H9 (cell line): ENCODE results near the gene UMAD1. TPM values are rescaled to one million over a fixed set of nuclear protein-coding genes. Genes with fewer than 3 reads are reported as not detected.

Experiments used
- DNase-seq: peaks from one replicate; pipeline ENCODE4 v3.0.0-alpha.2; 2017
- H2AFZ ChIP-seq: one replicate; pipeline ENCODE4 v1.6.1; 2013; ENCODE audit warnings: mild to moderate bottlenecking, low read length, control low read depth, moderate library complexity
- H2AK5ac ChIP-seq: 2 replicates; pipeline ENCODE4 v1.6.1; 2013; ENCODE audit warnings: low read length, control low read depth, mixed read lengths; ENCODE audit not compliant: insufficient read length
- H2BK120ac ChIP-seq: one replicate; pipeline ENCODE4 v1.6.1; 2013; ENCODE audit warnings: low read depth, mild to moderate bottlenecking, low read length, control low read depth, inconsistent platforms; ENCODE audit not compliant: poor library complexity, severe bottlenecking
- H2BK12ac ChIP-seq: 2 replicates; pipeline ENCODE4 v1.6.1; 2013; ENCODE audit warnings: low read length, control low read depth, mixed read lengths, low read depth; ENCODE audit not compliant: insufficient read length
- H2BK15ac ChIP-seq: 2 replicates; pipeline ENCODE4 v1.6.1; 2013; ENCODE audit warnings: low read depth, low read length, control low read depth
- H2BK20ac ChIP-seq: one replicate; pipeline ENCODE4 v1.6.1; 2013; ENCODE audit warnings: low read depth, mild to moderate bottlenecking, low read length, control low read depth, inconsistent platforms; ENCODE audit not compliant: poor library complexity, severe bottlenecking
- H2BK5ac ChIP-seq: 2 replicates; pipeline ENCODE4 v1.6.1; 2013; ENCODE audit warnings: low read length, control low read depth, mixed read lengths; ENCODE audit not compliant: insufficient read length
- H3K14ac ChIP-seq: 2 replicates; pipeline ENCODE4 v1.6.1; 2013; ENCODE audit warnings: low read length, control low read depth; ENCODE audit not compliant: insufficient read depth
- H3K18ac ChIP-seq: 2 replicates; pipeline ENCODE4 v1.6.1; 2013; ENCODE audit warnings: low read depth, mild to moderate bottlenecking, mixed read lengths, low read length, control low read depth; ENCODE audit not compliant: insufficient read length
- H3K23ac ChIP-seq: 2 replicates; pipeline ENCODE4 v1.6.1; 2013; ENCODE audit warnings: low read length, control low read depth, mixed read lengths, low read depth; ENCODE audit not compliant: insufficient read length
- H3K23me2 ChIP-seq: 2 replicates; pipeline ENCODE4 v1.6.1; 2013; ENCODE audit warnings: low read depth, mild to moderate bottlenecking, mixed read lengths, low read length, control low read depth; ENCODE audit not compliant: insufficient read length, poor library complexity, severe bottlenecking
- H3K27ac ChIP-seq: 2 replicates; pipeline ENCODE4 v1.5.1; 2013; ENCODE audit warnings: low read length, control low read depth, mixed read lengths, low read depth; ENCODE audit not compliant: insufficient read length
- H3K27me3 ChIP-seq: 2 replicates; pipeline ENCODE4 v1.6.1; 2013; ENCODE audit warnings: low read length, control low read depth, inconsistent platforms; ENCODE audit not compliant: insufficient read depth
- H3K4ac ChIP-seq: 2 replicates; pipeline ENCODE4 v1.6.1; 2013; ENCODE audit warnings: low read depth, mild to moderate bottlenecking, control low read depth, inconsistent platforms, low read length, moderate library complexity
- H3K4me1 ChIP-seq: 2 replicates; pipeline ENCODE4 v1.6.1; 2013; ENCODE audit warnings: low read length, control low read depth, inconsistent platforms; ENCODE audit not compliant: insufficient read depth
- H3K4me2 ChIP-seq: 2 replicates; pipeline ENCODE4 v1.6.1; 2013; ENCODE audit warnings: low read length, control low read depth, mixed read lengths; ENCODE audit not compliant: insufficient read length, insufficient read depth
- H3K56ac ChIP-seq: 2 replicates; pipeline ENCODE4 v1.6.1; 2013; ENCODE audit warnings: low read depth, mild to moderate bottlenecking, mixed read lengths, low read length, control low read depth; ENCODE audit not compliant: insufficient read length
- H3K79me1 ChIP-seq: 2 replicates; pipeline ENCODE4 v1.6.1; 2013; ENCODE audit warnings: low read depth, mild to moderate bottlenecking, moderate library complexity, low read length, control low read depth, inconsistent platforms; ENCODE audit not compliant: insufficient read depth, poor library complexity, severe bottlenecking
- H3K79me2 ChIP-seq: 2 replicates; pipeline ENCODE4 v1.6.1; 2013; ENCODE audit warnings: low read length, control low read depth, inconsistent platforms; ENCODE audit not compliant: insufficient read depth
- H3K9ac ChIP-seq: 2 replicates; pipeline ENCODE4 v1.6.1; 2013; ENCODE audit warnings: low read length, control low read depth, mixed read lengths; ENCODE audit not compliant: insufficient read length; ENCODE audit errors: extremely low read depth
- H3K9me3 ChIP-seq: one replicate; pipeline ENCODE4 v1.6.1; 2013; ENCODE audit warnings: low read depth, low read length, inconsistent platforms; ENCODE audit not compliant: control insufficient read depth
- H3T11ph ChIP-seq: one replicate; pipeline ENCODE4 v1.6.1; 2013; ENCODE audit warnings: mild to moderate bottlenecking, low read length, control low read depth, inconsistent platforms
- H4K20me1 ChIP-seq: one replicate; pipeline ENCODE4 v1.6.1; 2013; ENCODE audit not compliant: control insufficient read depth, insufficient read length, insufficient read depth
- H4K5ac ChIP-seq: 2 replicates; pipeline ENCODE4 v1.6.1; 2013; ENCODE audit warnings: low read depth, mild to moderate bottlenecking, mixed read lengths, low read length, control low read depth; ENCODE audit not compliant: insufficient read length
- H4K8ac ChIP-seq: replicated peaks from 2 replicates; pipeline ENCODE4 v1.6.1; 2013; ENCODE audit warnings: low read length, control low read depth, mixed read lengths, low read depth; ENCODE audit not compliant: insufficient read length
- H4K91ac ChIP-seq: 2 replicates; pipeline ENCODE4 v1.6.1; 2013; ENCODE audit warnings: low read depth, mild to moderate bottlenecking, moderate library complexity, mixed read lengths, low read length, control low read depth; ENCODE audit not compliant: insufficient read length
- H3K27ac Mint-ChIP-seq, 3 experiments: 2 replicates in 2 of 3; 3 replicates in 1 of 3; pipeline ENCODE4 v1.8.0; 2020 to 2021; ENCODE audit warnings: mixed read lengths in 3 of 3, mild to moderate bottlenecking in 1 of 3, moderate library complexity in 1 of 3
- H3K27me3 Mint-ChIP-seq: 2 replicates; pipeline ENCODE4 v1.8.0; 2021; ENCODE audit warnings: low read depth, mild to moderate bottlenecking, moderate library complexity, mixed read lengths
- H3K36me3 Mint-ChIP-seq, 3 experiments: 2 replicates in 2 of 3; 3 replicates in 1 of 3; pipeline ENCODE4 v1.8.0; 2020 to 2021; ENCODE audit warnings: low read depth in 3 of 3, mixed read lengths in 3 of 3; ENCODE audit not compliant: insufficient read depth in 1 of 3
- H3K4me1 Mint-ChIP-seq, 2 experiments: 2 replicates each; pipeline ENCODE4 v1.8.0; 2020; ENCODE audit warnings: mixed read lengths in 2 of 2
- H3K4me3 Mint-ChIP-seq, 2 experiments: 2 replicates in 1 of 2; 3 replicates in 1 of 2; pipeline ENCODE4 v1.8.0; 2020 to 2021; ENCODE audit warnings: mild to moderate bottlenecking in 2 of 2, mixed read lengths in 2 of 2, moderate library complexity in 1 of 2
- H3K9me3 Mint-ChIP-seq, 2 experiments: 2 replicates in 1 of 2; 3 replicates in 1 of 2; pipeline ENCODE4 v1.8.0; 2020; ENCODE audit warnings: mild to moderate bottlenecking in 2 of 2, mixed read lengths in 2 of 2, moderate library complexity in 1 of 2
- WGBS: extraction: QIAGEN DNeasy Blood & Tissue Kit; methylation state at CpG from one replicate; pipeline ENCODE4 v1.1.7; 2013; ENCODE audit warnings: missing lambda C conversion rate, low lambda C conversion rate, mixed read lengths; ENCODE audit not compliant: insufficient read length; ENCODE audit errors: extremely low coverage; 5-methylcytosine and 5-hydroxymethylcytosine counted together
- total RNA-seq: library from RNA; stranded (reverse); gene quantifications from 2 replicates; pipeline ENCODE4 v1.2.1, GENCODE V29; 2021
- TF ChIP-seq, protein P1 (sequence below): fragments of 200-600 bp; sonication (generic); conservative IDR thresholded peaks from 3 replicates; pipeline ENCODE4 v1.8.0; 2021; ENCODE audit warnings: antibody characterized with exemption, mild to moderate bottlenecking

Gene UMAD1
- total RNA-seq, 1 experiment from 2014 or later = 8.9 TPM

DNA sequence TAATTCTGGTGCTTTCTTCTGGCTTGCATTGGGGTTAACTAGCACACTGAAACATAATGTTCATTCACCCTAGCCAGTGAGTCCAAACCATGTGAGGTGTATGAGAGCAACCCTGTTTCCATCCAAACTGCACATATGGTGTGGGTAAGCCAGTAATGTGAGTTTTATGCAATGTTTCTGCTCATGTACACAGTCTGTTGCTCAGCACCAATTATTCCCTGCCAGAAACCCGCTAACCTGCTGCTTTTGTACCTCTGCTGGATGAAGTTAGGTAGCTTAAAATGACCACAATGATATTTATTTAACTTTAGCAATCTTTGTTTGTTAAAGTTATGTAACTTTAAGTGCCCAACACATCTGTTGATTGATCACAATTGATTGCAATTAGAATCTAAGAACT lies 171.6 kb downstream of the UMAD1 start:
- no peaks in the 10 kb centered on the region for H3K23me2 ChIP-seq
- no peaks in the 10 kb centered on the region for H3K79me1 ChIP-seq
- Mint-ChIP-seq H3K9me3 (no peaks in the 10 kb centered on the region), H3K4me1 (no peaks in the 10 kb centered on the region), H3K36me3 (no peaks in the 10 kb centered on the region), H3K4me3 (no peak overlapping the region), H3K27ac (no peak overlapping the region), H3K27me3 (no peaks in the 10 kb centered on the region)
- TF ChIP-seq, protein P1, sequence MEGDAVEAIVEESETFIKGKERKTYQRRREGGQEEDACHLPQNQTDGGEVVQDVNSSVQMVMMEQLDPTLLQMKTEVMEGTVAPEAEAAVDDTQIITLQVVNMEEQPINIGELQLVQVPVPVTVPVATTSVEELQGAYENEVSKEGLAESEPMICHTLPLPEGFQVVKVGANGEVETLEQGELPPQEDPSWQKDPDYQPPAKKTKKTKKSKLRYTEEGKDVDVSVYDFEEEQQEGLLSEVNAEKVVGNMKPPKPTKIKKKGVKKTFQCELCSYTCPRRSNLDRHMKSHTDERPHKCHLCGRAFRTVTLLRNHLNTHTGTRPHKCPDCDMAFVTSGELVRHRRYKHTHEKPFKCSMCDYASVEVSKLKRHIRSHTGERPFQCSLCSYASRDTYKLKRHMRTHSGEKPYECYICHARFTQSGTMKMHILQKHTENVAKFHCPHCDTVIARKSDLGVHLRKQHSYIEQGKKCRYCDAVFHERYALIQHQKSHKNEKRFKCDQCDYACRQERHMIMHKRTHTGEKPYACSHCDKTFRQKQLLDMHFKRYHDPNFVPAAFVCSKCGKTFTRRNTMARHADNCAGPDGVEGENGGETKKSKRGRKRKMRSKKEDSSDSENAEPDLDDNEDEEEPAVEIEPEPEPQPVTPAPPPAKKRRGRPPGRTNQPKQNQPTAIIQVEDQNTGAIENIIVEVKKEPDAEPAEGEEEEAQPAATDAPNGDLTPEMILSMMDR = no peak
- no peak overlapping the region for H3K27ac ChIP-seq
- no peak overlapping the region for H3K14ac ChIP-seq
- no peak overlapping the region for H3K18ac ChIP-seq
- H2BK20ac ChIP-seq = no peak overlapping the region
- H3K79me2 ChIP-seq = no peaks in the 10 kb centered on the region
- H2BK12ac ChIP-seq = no peak overlapping the region
- no CpG with 5 or more reads among the region's 1 CpG for WGBS
- no peak overlapping the region for H3K56ac ChIP-seq
- no peak overlapping the region for H2BK5ac ChIP-seq
- DNase-seq = no peak
- H3K9ac ChIP-seq = no peak overlapping the region
- no peak overlapping the region for H2AK5ac ChIP-seq
- H4K91ac ChIP-seq = no peak overlapping the region
- H3K4me1 ChIP-seq = no peaks in the 10 kb centered on the region
- no peak overlapping the region for H2BK15ac ChIP-seq
- H3K4me2 ChIP-seq = no peak overlapping the region
- H4K5ac ChIP-seq = no peak overlapping the region
- no peak overlapping the region for H4K8ac ChIP-seq
- H4K20me1 ChIP-seq = peaks cover 2% of the 10 kb centered on the region
- no peak overlapping the region for H3T11ph ChIP-seq
- no peak overlapping the region for H3K23ac ChIP-seq
- H3K4ac ChIP-seq = no peak overlapping the region
- no peak overlapping the region for H2BK120ac ChIP-seq
- H3K9me3 ChIP-seq = no peaks in the 10 kb centered on the region
- H2AFZ ChIP-seq = no peak overlapping the region
- no peaks in the 10 kb centered on the region for H3K27me3 ChIP-seq
